HG03565 (cell line): ENCODE measurements around the gene FGGY.

Experiments used
- ATAC-seq: cut with Tn5 transposase; IDR thresholded peaks from one replicate; pipeline ENCODE4 v1.9.1; 2021; ENCODE audit warnings: mild to moderate bottlenecking, moderate library complexity; ENCODE audit not compliant: unreplicated experiment

The FGGY gene

GRCh38 chr1:59502009-59502691 is 205.3 kb downstream of the FGGY start:
- ATAC-seq, result no peak

GRCh38 chr1:59504276-59504675 is 207.4 kb downstream of the FGGY start:
- no peak for ATAC-seq

- no peak for ATAC-seq
Observed at GRCh38 chr1:59505596-59506028, 208.7 kb downstream of the FGGY start.

- ATAC-seq, result peak; percentile 77
Observed at GRCh38 chr1:59506952-59507351, 210.1 kb downstream of the FGGY start.

- no peak for ATAC-seq
Observed at GRCh38 chr1:59509341-59509875, 212.5 kb downstream of the FGGY start.

- ATAC-seq, result no peak
Observed at GRCh38 chr1:59510249-59510648, 213.4 kb downstream of the FGGY start.

- no peak for ATAC-seq
Observed at GRCh38 chr1:59511476-59512465, 214.9 kb downstream of the FGGY start.

GRCh38 chr1:59512702-59513101 is 215.8 kb downstream of the FGGY start:
- ATAC-seq, result no peak

GRCh38 chr1:59514061-59514909 is 217.4 kb downstream of the FGGY start:
- ATAC-seq, result no peak

- no peak for ATAC-seq
Observed at GRCh38 chr1:59516881-59517280, 220.0 kb downstream of the FGGY start.

GRCh38 chr1:59520194-59520593 is 223.3 kb downstream of the FGGY start:
- no peak for ATAC-seq

- no peak for ATAC-seq
Observed at GRCh38 chr1:59520827-59521418, 224.0 kb downstream of the FGGY start.

GRCh38 chr1:59521456-59521855 is 224.6 kb downstream of the FGGY start:
- no peak for ATAC-seq

GRCh38 chr1:59522925-59523505 is 226.1 kb downstream of the FGGY start:
- ATAC-seq, result no peak

- no peak for ATAC-seq
Observed at GRCh38 chr1:59523745-59524450, 227.0 kb downstream of the FGGY start.

- no peak for ATAC-seq
Observed at GRCh38 chr1:59526240-59526639, 229.3 kb downstream of the FGGY start.

- ATAC-seq, result no peak
Observed at GRCh38 chr1:59528471-59528870, 231.6 kb downstream of the FGGY start.

- ATAC-seq, result no peak
Observed at GRCh38 chr1:59528900-59529299, 232.0 kb downstream of the FGGY start.

- ATAC-seq, result no peak
Observed at GRCh38 chr1:59530119-59530518, 233.2 kb downstream of the FGGY start.
